NCI-H146 treated with DMSO at 0.1 percent for 48 hours (cell line): ENCODE results near the gene ATP11A.
"Not testable (repeated sequence)": the region's sequence is repeated elsewhere in the genome, so short reads cannot be mapped to it uniquely, and the experiment has no call there.

ENCODE experiments used
- DNase-seq: peaks from one replicate; lab custom pipeline; 2025; ENCODE audit not compliant: unreplicated experiment; lab: John Stamatoyannopoulos, UW

ATP11A gene

DNA sequence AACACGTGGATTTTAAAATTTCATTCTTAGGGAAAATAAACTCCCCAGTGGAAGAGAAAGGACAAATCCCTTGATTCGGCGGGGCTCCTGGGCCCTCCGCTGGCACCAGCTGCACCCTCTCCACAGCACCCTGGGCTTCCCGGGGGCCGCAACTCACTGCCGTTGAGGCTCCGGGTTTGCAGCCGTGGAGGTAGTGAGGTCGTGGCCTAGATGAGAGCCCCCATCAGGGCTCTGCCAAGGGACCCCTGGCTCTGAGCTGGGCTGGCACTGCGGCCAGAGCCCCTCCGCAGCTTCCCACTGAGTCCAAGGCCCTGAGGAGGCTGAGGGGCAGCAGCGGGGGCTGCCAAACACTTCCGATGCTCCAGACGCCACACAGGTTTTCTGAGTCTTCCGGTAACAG, 145.5 kb downstream of the ATP11A start:
- DNase-seq: no peak

DNA sequence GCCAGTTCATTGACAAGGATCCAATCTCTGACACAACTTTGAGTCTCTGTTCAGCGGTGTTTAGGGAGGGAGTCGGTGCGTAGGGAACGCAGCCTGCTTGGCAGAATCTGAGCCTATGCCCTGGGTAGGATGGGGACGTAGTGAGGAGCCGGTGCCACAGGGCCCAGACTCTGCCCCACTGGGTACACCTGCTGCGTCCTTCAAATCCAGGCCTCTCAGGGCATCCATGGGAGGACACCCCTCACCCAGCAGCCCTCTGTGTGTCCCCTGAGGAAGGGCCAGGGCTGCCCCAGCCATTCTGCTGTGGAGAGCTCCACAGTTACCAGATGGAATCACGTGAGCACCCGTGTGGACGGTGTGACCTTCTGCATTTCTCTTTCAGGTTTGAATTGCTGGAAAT, 146.0 kb downstream of the ATP11A start:
- no peak for DNase-seq

DNA sequence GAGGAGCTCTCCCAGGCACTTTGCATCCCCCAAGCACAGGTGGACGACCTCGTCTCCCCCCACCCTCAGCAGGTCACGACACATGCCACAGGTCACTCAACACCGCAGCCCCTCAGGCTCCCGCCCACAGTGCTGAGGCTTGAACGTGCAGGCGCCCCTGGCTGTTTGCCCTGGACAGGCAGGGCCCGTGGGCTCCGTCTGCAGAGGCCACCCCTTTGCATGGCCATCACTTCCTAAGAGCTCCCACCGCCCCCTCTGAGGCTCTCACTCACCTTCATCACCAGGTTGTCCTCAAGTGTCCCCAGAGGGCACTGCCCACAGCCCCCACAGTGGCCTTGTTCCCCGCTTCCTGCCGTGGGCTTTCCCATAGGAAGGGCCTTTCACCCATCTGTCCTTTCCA, 147.1 kb downstream of the ATP11A start:
- DNase-seq: no peak

DNA sequence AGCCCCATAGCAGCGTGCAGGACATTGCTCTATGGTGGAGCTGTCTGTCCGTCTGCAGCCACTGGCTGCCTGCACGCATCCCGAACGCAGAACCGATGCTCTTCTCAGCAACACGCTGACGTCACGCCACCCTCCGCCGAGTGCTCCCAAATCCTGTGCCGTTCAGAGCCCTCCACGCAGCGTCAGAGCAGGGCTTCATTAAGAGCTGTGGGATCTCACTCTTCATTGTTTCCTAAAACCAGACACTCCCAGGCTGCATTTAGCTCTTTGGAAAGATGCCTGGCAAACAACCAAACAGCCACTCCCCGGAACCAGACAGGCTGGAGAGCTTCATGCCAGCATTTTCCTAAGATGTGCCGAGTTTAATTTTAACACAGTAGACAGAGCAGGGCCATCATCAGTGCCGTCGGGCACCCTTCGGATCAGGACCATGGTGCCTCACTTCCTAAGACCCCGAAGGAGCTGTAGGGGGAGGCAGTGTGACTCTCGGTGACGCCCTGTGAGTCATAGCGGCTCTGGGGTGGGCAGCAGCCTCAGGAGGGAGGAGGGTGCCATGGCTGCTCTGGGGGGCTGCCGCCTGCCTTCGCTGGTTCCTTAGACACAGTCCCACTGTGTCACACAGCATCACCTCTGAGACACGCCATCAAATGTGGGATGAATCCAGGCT, 147.7 kb downstream of the ATP11A start:
- no peak for DNase-seq

DNA sequence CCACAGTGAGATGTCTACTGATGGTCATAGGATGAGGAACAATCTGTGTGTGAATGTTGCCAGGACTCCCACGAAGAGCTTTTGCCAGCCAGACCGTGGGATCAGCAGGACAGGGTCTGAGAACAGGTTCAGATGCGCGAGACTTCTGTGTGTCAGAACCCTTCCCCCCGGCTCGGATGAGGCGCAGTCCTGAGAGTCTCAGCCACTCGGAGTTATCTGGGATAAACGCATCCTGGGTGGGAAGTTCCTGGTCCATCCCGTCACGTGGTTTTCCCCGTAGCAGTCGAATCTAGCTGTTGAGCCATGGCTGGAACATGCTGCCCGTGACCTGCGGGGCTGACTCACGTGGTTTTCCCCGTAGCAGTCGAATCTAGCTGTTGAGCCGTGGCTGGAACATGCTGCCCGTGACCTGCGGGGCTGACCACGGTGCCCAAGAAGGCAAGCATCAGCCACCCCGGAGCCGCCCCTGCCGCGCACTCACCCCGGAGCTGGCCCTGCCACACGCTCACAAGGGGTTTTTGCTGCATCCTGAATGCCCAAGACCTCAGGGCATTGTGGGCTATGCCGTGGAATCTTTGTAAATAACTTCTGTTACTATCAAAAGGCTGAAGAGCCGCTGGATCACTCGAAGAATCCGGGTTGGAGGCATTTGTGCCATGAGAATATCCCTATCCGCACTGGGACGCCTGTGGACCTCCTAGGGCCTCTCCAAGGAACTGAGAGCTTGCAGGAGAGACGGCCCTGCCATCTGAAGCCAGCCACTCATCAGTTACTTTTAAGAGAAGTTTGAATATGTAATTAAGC, 148.4 kb downstream of the ATP11A start:
- DNase-seq: no peak

DNA sequence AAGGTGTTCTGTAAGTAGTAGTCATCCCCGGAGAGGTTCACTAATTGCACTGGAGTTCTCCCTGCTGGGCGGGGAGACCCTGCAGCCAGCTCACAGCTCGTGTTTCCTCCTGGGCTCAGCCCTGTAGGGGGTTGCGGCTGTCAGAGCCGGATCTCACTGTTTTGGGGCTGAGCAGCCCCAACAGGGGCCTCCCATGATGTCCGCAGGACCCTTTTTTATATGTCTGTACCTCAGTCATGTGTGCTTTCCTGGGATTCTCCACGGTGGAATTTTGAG, 148.9 kb downstream of the ATP11A start:
- no peak for DNase-seq

DNA sequence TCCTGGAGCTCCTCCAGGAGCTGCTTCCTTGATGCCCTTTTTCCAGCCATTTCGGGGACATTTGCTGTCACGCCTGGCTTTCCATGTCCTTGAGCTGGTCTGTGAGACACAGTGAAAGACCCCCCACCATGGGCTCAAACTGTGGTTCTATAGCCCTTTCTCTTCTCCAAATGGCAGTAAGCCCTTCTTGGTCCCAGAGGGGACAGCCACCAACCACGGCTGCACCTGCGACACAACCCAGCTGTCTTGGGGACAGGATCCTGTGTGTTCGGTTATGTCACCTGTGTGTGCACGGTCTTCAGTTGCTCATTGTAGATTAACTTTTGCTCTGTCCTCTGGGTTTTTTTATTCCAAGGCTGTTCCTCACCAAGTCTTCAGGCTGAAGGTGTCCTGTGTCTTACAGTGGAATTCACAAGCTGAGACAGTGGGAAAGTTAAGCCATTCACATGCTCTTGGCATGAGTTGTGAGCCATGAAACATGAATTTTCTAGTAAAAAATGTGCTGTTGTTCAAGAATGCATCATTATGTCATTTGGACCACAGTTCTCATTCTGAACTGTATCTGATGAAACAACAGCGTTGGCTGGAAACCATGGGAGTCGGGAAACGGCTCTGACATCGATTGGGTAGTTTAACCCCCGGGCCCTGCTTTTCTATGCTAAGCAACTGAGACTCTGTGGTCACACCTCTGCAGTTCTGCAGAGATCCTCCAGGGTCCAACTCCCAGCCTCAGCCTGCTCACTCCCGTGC, 149.7 kb downstream of the ATP11A start:
- DNase-seq: no peak

DNA sequence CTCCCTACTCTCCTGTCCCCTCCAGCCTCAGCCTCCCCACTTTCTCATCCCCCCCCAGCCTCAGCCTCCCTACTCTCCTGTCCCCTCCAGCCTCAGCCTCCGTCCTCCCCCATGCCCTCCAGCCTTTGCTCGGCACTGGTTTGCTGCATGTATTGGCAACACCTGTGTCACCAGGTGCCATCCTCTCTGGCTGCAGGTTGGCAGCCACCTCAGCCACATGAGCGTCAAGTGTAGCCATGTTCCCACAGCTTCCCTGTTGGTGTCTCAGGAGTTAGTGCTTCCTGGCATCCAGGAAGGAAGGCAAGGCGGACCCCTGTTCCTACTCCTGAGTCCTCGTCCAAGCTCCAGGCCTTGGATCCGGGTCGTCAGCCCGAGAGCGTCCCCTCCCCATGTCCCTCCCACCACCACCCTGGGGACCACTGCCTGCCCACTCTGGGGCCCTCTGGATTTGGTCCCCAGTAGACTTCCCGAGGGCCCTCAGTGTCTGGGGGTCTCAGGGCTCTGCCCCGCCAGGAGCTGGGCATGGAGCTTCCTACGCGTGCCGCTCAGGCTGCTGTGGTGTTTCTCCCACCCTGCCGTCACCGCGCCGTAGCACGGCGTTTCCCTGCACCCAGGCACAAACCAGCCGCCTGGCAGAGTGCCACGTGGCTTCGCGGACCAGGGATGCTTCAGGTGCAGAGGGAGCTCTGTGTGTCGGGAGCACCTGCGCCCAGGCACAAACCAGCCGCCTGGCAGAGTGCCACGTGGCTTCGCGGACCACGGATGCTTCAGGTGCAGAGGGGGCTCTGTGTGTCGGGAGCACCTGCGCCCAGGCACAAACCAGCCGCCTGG, 150.8 kb downstream of the ATP11A start:
- DNase-seq: no peak

DNA sequence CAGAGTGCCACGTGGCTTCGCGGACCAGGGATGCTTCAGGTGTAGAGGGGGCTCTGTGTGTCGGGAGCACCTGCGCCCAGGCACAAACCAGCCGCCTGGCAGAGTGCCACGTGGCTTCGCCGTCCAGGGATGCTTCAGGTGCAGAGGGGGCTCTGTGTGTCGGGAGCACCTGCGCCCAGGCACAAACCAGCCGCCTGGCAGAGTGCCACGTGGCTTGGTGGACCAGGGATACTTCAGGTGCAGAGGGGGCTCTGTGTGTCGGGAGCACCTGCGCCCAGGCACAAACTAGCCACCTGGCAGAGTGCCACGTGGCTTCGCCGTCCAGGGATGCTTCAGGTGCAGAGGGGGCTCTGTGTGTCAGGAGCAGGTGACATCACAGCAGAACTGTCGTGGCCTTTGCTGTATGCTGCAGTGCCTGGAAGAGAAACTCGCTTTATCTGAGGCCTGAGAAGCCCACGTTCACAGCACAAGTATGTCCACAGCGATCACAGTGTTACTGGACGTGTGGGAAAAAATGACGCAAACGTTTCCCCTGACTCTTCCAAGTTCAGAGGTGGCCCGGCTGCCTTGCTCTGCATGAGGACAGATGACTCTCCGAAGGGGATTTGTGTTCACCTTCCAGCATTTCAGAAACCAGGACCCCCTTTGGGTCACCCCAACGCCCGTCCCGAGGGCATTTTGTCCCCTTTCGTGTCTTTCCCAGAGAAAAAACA, 151.6 kb downstream of the ATP11A start:
- DNase-seq: not testable (repeated sequence)

DNA sequence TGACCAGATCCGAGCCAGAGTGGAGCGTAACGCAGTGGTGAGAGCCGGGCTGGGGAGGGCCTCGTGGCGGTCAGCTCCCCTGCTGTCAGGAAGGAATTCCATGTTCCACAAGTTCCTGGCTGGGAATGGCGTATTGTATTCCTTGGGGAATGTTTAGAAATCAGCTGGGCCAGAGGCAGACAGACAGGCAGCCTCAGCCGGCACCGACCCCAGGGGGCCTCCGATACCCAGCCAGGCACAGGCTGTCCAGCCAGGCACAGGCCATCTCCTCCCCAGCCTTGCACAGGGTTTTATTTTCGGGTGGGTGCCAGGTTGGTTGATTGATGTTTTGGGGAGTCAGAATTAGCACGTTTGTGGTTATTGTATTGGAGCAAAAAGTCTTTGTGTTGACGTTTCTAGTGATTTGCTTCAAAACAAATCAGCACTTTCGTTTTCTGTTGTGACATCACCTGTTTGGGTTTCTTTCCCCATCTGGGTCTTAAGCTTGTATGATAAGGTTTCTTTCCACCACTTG, 152.6 kb downstream of the ATP11A start:
- DNase-seq: no peak

DNA sequence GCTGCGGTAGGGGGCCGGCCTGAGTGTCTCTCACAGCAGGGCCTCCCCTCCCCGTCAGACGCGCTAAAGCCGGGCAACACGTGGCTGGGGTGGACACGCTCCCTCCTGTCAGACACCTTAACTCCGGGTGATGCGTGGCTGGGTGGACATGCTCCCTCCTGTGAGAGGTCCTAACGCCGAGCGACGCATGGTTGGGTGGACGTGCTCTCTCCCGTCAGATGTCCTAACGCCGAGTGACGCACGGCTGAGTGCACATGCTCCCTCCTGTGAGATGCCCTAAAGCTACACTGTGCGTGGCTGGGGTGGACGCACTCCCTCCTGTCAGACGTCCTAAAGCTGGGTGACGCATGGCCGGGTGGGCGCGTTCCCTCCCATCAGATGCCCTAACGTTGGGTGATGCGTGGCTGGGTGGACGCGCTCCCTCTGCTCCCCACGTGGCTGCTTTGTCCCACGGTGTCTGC, 153.1 kb downstream of the ATP11A start:
- DNase-seq: no peak

DNA sequence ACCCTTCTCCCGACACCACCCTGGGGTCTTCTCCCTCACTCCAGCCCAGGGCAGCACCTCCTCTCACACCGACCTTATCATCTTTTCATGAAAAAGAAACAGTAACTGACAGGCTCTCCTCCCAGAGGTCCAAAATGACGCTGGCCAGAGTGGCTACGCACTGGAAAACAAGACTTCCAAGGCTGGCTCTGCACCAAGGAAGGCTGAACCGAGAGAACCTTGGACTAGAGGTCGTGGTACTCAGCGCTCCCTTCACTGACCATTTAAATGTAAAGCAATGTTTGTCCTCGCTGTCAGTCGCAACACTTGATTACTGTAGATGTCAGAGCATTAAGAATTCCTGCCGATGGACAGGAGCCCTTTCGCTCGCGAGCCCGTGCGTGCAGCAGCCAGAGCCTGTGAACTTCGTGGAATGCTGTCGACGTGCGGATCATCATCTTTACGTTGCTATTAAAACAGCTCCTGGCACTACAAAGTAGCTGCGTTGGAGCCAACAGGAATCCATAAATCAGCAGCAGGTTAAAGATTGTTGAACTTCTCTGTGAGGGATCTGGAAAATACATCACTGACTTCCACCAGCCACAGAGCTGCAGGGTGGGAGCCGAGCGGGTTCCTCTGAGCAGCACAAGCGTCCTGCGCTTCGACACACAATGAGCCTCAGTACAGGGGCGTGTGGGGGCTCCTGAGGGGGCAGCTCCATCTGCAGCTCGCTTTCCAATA, 153.7 kb downstream of the ATP11A start:
- no peak for DNase-seq

DNA sequence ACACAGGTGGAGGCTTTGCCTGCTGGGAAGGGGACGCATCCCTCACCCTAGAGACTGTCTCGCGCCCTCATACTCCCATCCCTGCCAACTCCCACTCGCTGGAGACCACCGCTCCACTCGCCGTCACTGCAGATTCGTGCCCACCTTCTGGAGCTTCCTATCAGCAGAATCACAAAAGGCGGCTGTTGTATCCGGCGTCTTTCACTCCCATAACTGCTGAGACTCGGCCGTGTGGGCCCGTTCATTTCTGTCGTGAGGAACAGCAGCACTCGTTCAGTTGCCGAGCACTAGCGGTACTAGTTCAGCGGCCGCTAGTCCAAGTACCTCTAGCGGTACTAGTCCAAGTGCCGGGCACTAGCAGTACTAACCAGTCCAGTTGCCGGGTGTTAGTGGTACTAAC, 154.6 kb downstream of the ATP11A start:
- DNase-seq: no peak

DNA sequence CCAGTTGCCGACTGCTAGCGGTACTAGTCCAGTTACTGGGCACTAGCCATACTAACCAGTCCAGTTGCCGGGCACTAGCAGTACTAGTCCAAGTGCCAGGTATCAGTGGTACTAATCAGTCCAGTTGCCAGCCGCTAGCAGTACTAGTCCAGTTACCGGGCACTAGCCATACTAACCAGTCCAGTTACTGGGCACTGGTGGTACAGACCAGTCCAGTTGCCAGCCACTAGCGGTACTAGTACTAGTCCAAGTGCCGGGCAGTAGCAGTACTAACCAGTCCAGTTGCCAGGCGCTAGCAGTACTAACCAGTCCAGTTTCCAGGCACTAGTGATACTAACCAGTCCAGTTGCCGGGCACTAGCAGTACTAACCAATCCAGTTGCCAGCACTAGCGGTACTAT, 155.0 kb downstream of the ATP11A start:
- no peak for DNase-seq

DNA sequence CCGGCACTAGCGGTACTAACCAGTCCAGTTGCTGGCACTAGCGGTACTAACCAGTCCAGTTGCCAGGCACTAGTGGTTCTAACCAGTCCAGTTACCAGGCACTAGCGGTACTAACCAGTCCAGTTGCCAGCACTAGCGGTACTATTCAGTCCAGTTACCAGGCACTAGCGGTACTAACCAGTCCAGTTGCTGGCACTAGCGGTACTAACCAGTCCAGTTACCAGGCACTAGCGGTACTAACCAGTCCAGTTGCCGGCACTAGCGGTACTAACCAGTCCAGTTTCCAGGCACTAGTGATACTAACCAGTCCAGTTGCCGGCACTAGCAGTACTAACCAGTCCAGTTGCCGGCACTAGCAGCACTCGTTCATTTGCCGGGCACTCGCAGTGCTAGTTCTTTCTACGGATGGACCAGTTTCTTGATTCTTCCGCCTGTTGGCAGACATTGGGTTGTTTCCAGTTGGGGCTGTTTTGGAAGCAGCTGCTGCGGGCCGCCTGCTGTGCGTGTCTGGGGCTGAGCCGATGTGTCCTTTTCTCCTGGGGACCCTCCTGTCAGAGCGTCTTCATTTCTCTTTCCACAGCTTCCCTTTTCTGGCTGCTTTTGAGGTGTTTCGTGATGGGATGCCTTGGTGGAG, 155.8 kb downstream of the ATP11A start:
- no peak for DNase-seq

DNA sequence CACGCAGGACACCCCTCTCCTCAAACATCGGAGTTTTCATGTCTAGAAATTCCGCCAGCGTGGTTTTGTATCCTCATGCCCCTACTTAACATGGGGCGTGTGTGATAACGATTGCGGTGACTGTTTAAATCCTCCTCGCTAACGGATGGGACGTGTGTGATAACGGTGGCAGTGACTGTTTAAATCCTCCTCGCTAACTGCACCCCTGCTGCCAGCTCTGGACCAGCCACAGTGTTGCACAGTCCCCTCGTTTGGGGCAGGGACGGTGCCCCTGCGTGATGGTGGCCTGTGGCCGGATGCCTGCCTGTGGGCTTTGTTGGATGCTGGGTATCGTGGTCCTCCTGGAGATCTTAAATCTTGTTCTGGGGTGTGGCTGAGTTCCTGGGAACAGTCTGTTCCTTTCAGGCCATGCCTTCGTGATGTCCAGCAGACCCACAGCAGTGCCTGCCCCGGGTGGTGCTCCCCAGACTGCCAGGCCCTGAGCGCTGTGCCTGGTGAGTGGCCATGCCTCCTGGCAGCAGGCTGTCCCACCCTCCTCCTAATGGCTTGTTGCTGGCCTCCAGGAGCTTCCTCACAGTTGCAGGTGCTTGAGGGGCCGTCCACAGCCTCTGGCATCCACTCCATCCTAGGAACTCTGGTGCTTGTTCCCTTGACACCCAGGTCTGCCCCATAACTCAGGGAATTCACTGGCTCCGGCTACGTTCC, 156.7 kb downstream of the ATP11A start:
- no peak for DNase-seq

DNA sequence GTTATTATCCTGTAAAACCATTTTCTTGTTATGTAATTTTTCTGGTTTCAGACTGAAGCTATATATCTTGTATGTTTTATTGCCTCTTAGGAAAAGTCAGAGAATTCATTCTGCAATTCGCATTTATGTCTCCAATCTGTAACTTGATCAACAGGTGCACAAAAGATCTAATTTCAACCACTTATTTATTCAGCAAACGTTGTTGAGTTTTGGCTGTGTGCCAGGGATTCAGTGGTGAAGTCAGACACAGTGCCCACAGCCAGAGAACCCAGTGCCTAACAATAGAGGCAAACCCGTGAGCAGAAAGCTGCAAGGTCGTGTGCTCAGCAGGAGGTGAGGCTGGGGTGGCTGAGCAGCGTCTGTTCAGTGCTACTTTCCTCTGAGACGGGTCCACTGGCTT, 159.7 kb downstream of the ATP11A start:
- peak; percentile 100 for DNase-seq

DNA sequence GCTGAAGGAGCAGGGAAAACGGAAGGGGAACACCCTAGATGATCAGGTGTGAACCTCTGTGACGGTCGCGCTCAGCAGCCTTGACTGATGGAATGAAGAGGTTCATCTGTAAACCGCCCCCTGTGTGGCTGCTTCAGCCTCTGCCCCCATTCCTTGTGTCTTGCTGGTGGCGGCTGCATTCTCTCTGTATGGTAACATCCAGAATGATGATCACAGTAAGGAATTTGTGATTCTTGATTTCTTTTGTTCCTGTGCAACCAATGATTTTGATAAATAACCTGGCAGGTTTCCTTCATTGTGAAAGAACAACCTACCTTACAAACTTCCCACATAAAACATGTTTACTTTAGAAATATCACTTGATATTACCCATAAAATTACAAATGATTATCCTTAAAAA, 160.4 kb downstream of the ATP11A start:
- no peak for DNase-seq
